GM12878 (cell line): Measurements from ENCODE around the gene COL9A3. TPM values are rescaled to one million over a fixed set of nuclear protein-coding genes. Genes with fewer than 3 reads are reported as not detected.

Source experiments
- ATAC-seq: fragments of 200-7000 bp; cut with Tn5 transposase; 3 replicates; pipeline ENCODE4 v1.9.1; 2020; ENCODE audit warnings: mild to moderate bottlenecking, moderate library complexity
- BruUV-seq: library from RNA; stranded (reverse); fragments of 400-500 nt; replicated peaks from 2 replicates; lab custom pipeline; 2021; lab: Mats Ljungman, UMichigan
- CTCF ChIA-PET: fragments of 300-600 bp; sonication (Branson Sonifier 250); formaldehyde crosslinking; extraction: SDS; loops from one replicate; lab custom pipeline; 2021; ENCODE audit warnings: inconsistent platforms; lab: Yijun Ruan, JAX
- POLR2A ChIA-PET: fragments of 350-600 bp; formaldehyde crosslinking; extraction: SDS; loops from one replicate; lab custom pipeline; 2021; ENCODE audit warnings: inconsistent platforms; lab: Charles Lee
- RAD21 ChIA-PET: fragments of 300-600 bp; sonication (Branson Sonifier 250); formaldehyde crosslinking; loops from one replicate; lab custom pipeline; 2023; ENCODE audit warnings: antibody characterized with exemption; ENCODE audit not compliant: unreplicated experiment; lab: Charles Lee
- SMC1A ChIA-PET: fragments of 300-600 bp; sonication (Branson Sonifier 250); formaldehyde crosslinking; loops from one replicate; lab custom pipeline; 2023; ENCODE audit not compliant: unreplicated experiment, uncharacterized antibody; lab: Charles Lee
- DNase-seq: peaks from one replicate; pipeline ENCODE4 v3.0.0-alpha.2; 2011; ENCODE audit warnings: low read depth, low spot score
- FAIRE-seq: peaks from 3 replicates; lab custom pipeline; 2011; peaks lifted over from hg19 to GRCh38; lab: Jason Lieb, UNC
- H2AFZ ChIP-seq: 2 replicates; pipeline ENCODE4 v1.6.0; 2011; ENCODE audit warnings: low read depth, low read length, control low read depth; ENCODE audit not compliant: control insufficient read depth
- H3K27ac ChIP-seq: 2 replicates; pipeline ENCODE4 v1.5.1; 2011; ENCODE audit warnings: control low read depth; ENCODE audit not compliant: control insufficient read depth, insufficient read depth
- H3K27me3 ChIP-seq, 2 experiments: replicated peaks in 1 of 2; 2 replicates each; pipeline versions ENCODE4 v1.6.0 to v1.6.1; 2011; ENCODE audit warnings: low read length in 1 of 2; ENCODE audit not compliant: control insufficient read depth in 2 of 2, insufficient read depth in 2 of 2
- H3K36me3 ChIP-seq, 2 experiments: 2 replicates each; pipeline ENCODE4 v1.5.1; 2011; ENCODE audit warnings: low read length in 1 of 2; ENCODE audit not compliant: control insufficient read depth in 2 of 2, insufficient read depth in 2 of 2
- H3K4me1 ChIP-seq: 2 replicates; pipeline ENCODE4 v1.6.1; 2011; ENCODE audit warnings: mild to moderate bottlenecking, low read length, moderate library complexity, mixed read lengths; ENCODE audit not compliant: control insufficient read depth, insufficient read depth
- H3K4me2 ChIP-seq: 2 replicates; pipeline ENCODE4 v1.6.0; 2011; ENCODE audit warnings: control low read depth; ENCODE audit not compliant: control insufficient read depth, insufficient read depth
- H3K4me3 ChIP-seq: fragments of 200-600 bp; sonication (generic); 2 replicates; pipeline ENCODE4 v1.5.1; 2016
- H3K79me2 ChIP-seq: 2 replicates; pipeline ENCODE4 v1.6.0; 2011; ENCODE audit warnings: low read length; ENCODE audit not compliant: control insufficient read depth, insufficient read depth
- H3K9ac ChIP-seq: 2 replicates; pipeline ENCODE4 v1.8.0; 2011; ENCODE audit warnings: low read length, control low read depth, mixed read lengths; ENCODE audit not compliant: control insufficient read depth, insufficient read depth
- H3K9me3 ChIP-seq: replicated peaks from 3 replicates; pipeline ENCODE4 v1.5.1; 2011; ENCODE audit warnings: mild to moderate bottlenecking, low read length; ENCODE audit not compliant: control insufficient read depth, insufficient read depth
- H4K20me1 ChIP-seq: 2 replicates; pipeline ENCODE4 v1.6.0; 2011; ENCODE audit not compliant: control insufficient read depth, insufficient read depth
- ASH2L ChIP-seq: fragments of 300-600, 200-600 bp; sonication (generic); IDR thresholded peaks from 2 replicates; pipeline ENCODE4 v1.6.1; 2017; ENCODE audit warnings: low read depth, mild to moderate bottlenecking, borderline replicate concordance
- CREM ChIP-seq: IDR thresholded peaks from 2 replicates; pipeline ENCODE4 v1.6.1; 2014; ENCODE audit warnings: antibody characterized with exemption, low read depth
- JUNB ChIP-seq: IDR thresholded peaks from 2 replicates; pipeline ENCODE4 v1.6.1; 2016; ENCODE audit warnings: antibody characterized with exemption, mild to moderate bottlenecking
- NR2C1 ChIP-seq: fragments of 450-650 bp; IDR thresholded peaks from 2 replicates; pipeline ENCODE4 v1.6.1; 2017; ENCODE audit warnings: antibody characterized with exemption, mild to moderate bottlenecking, moderate library complexity
- POLR2A ChIP-seq: IDR thresholded peaks from 2 replicates; pipeline ENCODE4 v1.6.1; 2011; ENCODE audit warnings: low read depth, mild to moderate bottlenecking, low read length
- SP1 ChIP-seq: IDR thresholded peaks from one replicate; pipeline ENCODE4 v1.6.1; 2011; ENCODE audit warnings: low read depth, low read length
- SPI1 ChIP-seq: IDR thresholded peaks from 2 replicates; pipeline ENCODE4 v1.6.1; 2011; ENCODE audit warnings: low read depth, mild to moderate bottlenecking, low read length, moderate library complexity, borderline replicate concordance; ENCODE audit not compliant: insufficient read depth
- TBL1XR1 ChIP-seq: IDR thresholded peaks from 2 replicates; pipeline ENCODE4 v1.6.1; 2012; ENCODE audit warnings: low read depth, low read length, improper control_type of control experiment
- TCF7 ChIP-seq: IDR thresholded peaks from 2 replicates; pipeline ENCODE4 v1.6.1; 2014; ENCODE audit warnings: antibody characterized with exemption, borderline replicate concordance
- YBX1 ChIP-seq: fragments of 450-650 bp; IDR thresholded peaks from 2 replicates; pipeline ENCODE4 v1.6.1; 2016; ENCODE audit warnings: antibody characterized with exemption
- ZSCAN29 ChIP-seq: fragments of 450-650 bp; IDR thresholded peaks from 2 replicates; pipeline ENCODE4 v1.6.1; 2017; ENCODE audit warnings: mild to moderate bottlenecking, moderate library complexity
- WGBS: methylation state at CpG from one replicate; pipeline ENCODE4 v1.1.6; 2016; ENCODE audit warnings: low lambda C conversion rate; ENCODE audit not compliant: insufficient replicate concordance, insufficient coverage; ENCODE audit errors: missing lambda C conversion rate; 5-methylcytosine and 5-hydroxymethylcytosine counted together
- in situ Hi-C: fragments of 300-500 bp; cut with MboI; formaldehyde crosslinking; loops from 9 replicates; pipeline ENCODE4 v1.14.3; 2018; ENCODE audit warnings: mixed read lengths
- intact Hi-C: fragments of 100-400 bp; cut with micrococcal nuclease; formaldehyde crosslinking; loops from one replicate; pipeline ENCODE4 v1.14.2; 2022; ENCODE audit not compliant: unreplicated experiment
- polyA plus RNA-seq, 11 experiments: library from polyadenylated mRNA; depleted of rRNA in 4 of 11; unstranded in 6 of 11; stranded (reverse) in 5 of 11; fragments of >200 nt; fragmentation: Nextera tagmentation in 4 of 11; fragmentation: Illumina TruSeq in 1 of 11; extraction: Ambion mirVana in 4 of 11; extraction: Trizol in 1 of 11; gene quantifications; 1 replicate in 1 of 11; 2 replicates in 10 of 11; pipeline versions ENCODE4 v1.2.1 to v1.2.3, GENCODE V29; 2011 to 2016; ENCODE audit warnings: inconsistent platforms in 2 of 11, missing spikeins in 2 of 11, low read depth in 1 of 11
- total RNA-seq, 4 experiments: library from RNA; depleted of rRNA in 3 of 4; stranded (reverse); fragments of >200 nt in 3 of 4; fragmentation: Illumina TruSeq in 1 of 4; extraction: Trizol in 1 of 4; gene quantifications; 2 replicates each; pipeline versions ENCODE4 v1.2.1 to v1.2.3, GENCODE V29; 2013 to 2021
- TF ChIP-seq, protein P1 (sequence below): IDR thresholded peaks from 2 replicates; pipeline ENCODE4 v1.6.1; 2012; ENCODE audit warnings: low read depth, low read length, improper control_type of control experiment

The COL9A3 gene
- total and polyA plus RNA-seq, 10 of the 15 experiments (the other 5 are each of a cell fraction or from before 2014, with no cell fraction given): 0.09 to 1.7 (median 0.63) TPM; not detected in 1

DNA sequence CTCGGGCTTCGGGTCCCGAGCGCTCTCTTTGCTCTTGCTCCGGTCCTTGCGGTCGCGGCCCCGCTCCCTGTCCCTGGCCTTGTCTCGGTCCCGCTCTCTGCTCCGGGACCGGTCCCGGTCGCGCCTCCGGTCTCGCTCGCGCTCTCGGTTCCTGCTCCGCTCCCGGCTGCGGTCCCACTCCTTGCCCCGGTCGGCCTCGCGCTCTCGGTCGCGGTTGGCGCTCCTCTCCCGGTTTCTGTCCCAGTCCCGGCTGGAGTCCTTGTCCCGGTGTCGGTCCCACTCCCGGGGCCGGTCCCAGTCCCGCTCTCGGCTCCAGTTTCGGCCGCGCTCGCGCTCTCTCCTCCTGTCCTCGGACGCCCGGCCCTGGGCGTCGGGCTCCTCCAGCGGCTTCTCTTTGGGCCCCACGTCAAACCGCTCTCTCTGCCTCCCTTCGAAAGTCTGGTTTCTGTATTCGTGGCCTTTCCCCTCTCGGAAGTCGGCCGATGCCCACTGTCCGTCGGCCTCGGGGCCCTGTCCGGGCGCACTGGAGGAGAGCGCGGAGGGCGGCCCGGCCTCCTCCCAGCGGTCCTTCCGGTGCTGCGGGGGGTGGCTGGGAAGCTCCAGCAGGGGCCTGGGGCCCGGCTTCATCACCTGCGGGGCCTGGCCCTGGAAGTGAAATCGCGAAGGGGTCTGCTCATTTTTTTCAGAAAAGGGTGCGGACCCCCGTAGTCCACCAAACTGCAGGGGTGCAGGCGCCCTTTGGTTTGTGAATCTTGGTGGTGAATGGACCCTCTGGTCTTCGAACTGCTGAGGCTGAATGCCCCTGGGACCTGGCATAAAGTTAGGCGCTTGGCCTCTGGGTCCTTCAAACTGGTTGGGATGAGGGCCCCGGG lies 62.7 kb downstream of the COL9A3 start:
- no peaks in the 10 kb centered on the region for H3K4me1 ChIP-seq
- no peak for TF ChIP-seq SPI1
- TF ChIP-seq, protein P1, sequence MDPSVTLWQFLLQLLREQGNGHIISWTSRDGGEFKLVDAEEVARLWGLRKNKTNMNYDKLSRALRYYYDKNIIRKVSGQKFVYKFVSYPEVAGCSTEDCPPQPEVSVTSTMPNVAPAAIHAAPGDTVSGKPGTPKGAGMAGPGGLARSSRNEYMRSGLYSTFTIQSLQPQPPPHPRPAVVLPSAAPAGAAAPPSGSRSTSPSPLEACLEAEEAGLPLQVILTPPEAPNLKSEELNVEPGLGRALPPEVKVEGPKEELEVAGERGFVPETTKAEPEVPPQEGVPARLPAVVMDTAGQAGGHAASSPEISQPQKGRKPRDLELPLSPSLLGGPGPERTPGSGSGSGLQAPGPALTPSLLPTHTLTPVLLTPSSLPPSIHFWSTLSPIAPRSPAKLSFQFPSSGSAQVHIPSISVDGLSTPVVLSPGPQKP: no peak
- TF ChIP-seq TBL1XR1: no peak
- no peak for TF ChIP-seq YBX1
- no peak for TF ChIP-seq CREM
- TF ChIP-seq POLR2A: no peak
- no peak for TF ChIP-seq SP1
- no peak for TF ChIP-seq TCF7
- TF ChIP-seq JUNB: no peak
- no peak for TF ChIP-seq ASH2L
- TF ChIP-seq NR2C1: no peak
- TF ChIP-seq ZSCAN29: no peak
- no peak overlapping the region for H3K4me3 ChIP-seq
- no peak for DNase-seq
- no peak for FAIRE-seq
- no peak overlapping the region for H2AFZ ChIP-seq
- ChIA-PET POLR2A (no interaction called here), SMC1A (no interaction called here), RAD21 (no interaction called here), CTCF (no interaction called here)
- H3K9me3 ChIP-seq: no peaks in the 10 kb centered on the region
- H3K27ac ChIP-seq: no peak overlapping the region
- no peak overlapping the region for H3K4me2 ChIP-seq
- intact Hi-C loops (no loop called here), in situ Hi-C loops (no loop called here)
- H3K79me2 ChIP-seq: no peaks in the 10 kb centered on the region
- WGBS: 97% methylated on average over 37 of the region's 80 CpGs
- no TSS peak for BruUV-seq
- H3K36me3 ChIP-seq: no peaks in the 10 kb centered on the region; a peak in 1 of 4 replicates
- no peak for ATAC-seq
- H4K20me1 ChIP-seq: no peaks in the 10 kb centered on the region
- H3K27me3 ChIP-seq: no peaks in the 10 kb centered on the region
- no peak overlapping the region for H3K9ac ChIP-seq
